Measurements from ENCODE around the gene NR5A2.

NR5A2 gene

GRCh38 chr1:200172311-200172710 is 144.8 kb downstream of the NR5A2 start:
- Histone ChIP-seq H3K4me3 (ENCODE audit: low read length in 2 of 2) (no peak overlapping the region), H3K27ac (ENCODE audit: low read depth in 2 of 2, low read length in 2 of 2) (no peak overlapping the region), H3K4me1 (ENCODE audit: control insufficient read depth in 2 of 2, insufficient read depth in 2 of 2, low read length in 2 of 2) (no peaks in the 10 kb centered on the region), H3K9me3 (ENCODE audit: control insufficient read depth in 2 of 2, low read length in 2 of 2) (no peaks in the 10 kb centered on the region), H3K36me3 (ENCODE audit: control insufficient read depth in 2 of 2, insufficient read depth in 2 of 2, low read length in 2 of 2) (peaks cover 2 to 8% of the 10 kb centered on the region in 2 donors), H3K27me3 (ENCODE audit: control insufficient read depth in 2 of 2, insufficient read depth in 2 of 2, low read length in 2 of 2) (no peaks in the 10 kb centered on the region), H3K9ac (ENCODE audit: low read depth in 1 of 2, low read length in 2 of 2) (no peak overlapping the region)

GRCh38 chr1:200173097-200173618 is 145.6 kb downstream of the NR5A2 start:
- Histone ChIP-seq H3K4me3 (ENCODE audit: low read length in 2 of 2) (no peak overlapping the region), H3K27ac (ENCODE audit: low read depth in 2 of 2, low read length in 2 of 2) (no peak overlapping the region), H3K4me1 (ENCODE audit: control insufficient read depth in 2 of 2, insufficient read depth in 2 of 2, low read length in 2 of 2) (no peaks in the 10 kb centered on the region), H3K36me3 (ENCODE audit: control insufficient read depth in 2 of 2, insufficient read depth in 2 of 2, low read length in 2 of 2) (peaks cover 2 to 8% of the 10 kb centered on the region in 2 donors), H3K27me3 (ENCODE audit: control insufficient read depth in 2 of 2, insufficient read depth in 2 of 2, low read length in 2 of 2) (no peaks in the 10 kb centered on the region), H3K9me3 (ENCODE audit: control insufficient read depth in 2 of 2, low read length in 2 of 2) (no peaks in the 10 kb centered on the region), H3K9ac (ENCODE audit: low read depth in 1 of 2, low read length in 2 of 2) (no peak overlapping the region)

GRCh38 chr1:200174525-200175295 is 147.2 kb downstream of the NR5A2 start:
- Histone ChIP-seq H3K4me1 (ENCODE audit: control insufficient read depth in 2 of 2, insufficient read depth in 2 of 2, low read length in 2 of 2) (no peaks in the 10 kb centered on the region), H3K27ac (ENCODE audit: low read depth in 2 of 2, low read length in 2 of 2) (no peak overlapping the region)

GRCh38 chr1:200176181-200176580 is 148.7 kb downstream of the NR5A2 start:
- H3K4me1 ChIP-seq (ENCODE audit: control insufficient read depth in 2 of 2, insufficient read depth in 2 of 2, low read length in 2 of 2): peaks cover 0 to 2% of the 10 kb centered on the region in 2 donors
- peaks cover 2 to 8% of the 10 kb centered on the region in 2 donors for H3K36me3 ChIP-seq (ENCODE audit: control insufficient read depth in 2 of 2, insufficient read depth in 2 of 2, low read length in 2 of 2)
- no peaks in the 10 kb centered on the region for H3K27me3 ChIP-seq (ENCODE audit: control insufficient read depth in 2 of 2, insufficient read depth in 2 of 2, low read length in 2 of 2)
- H3K4me3 ChIP-seq (ENCODE audit: low read length in 2 of 2): no peak overlapping the region
- no peak overlapping the region for H3K27ac ChIP-seq (ENCODE audit: low read depth in 2 of 2, low read length in 2 of 2)
- no peak overlapping the region for H3K9ac ChIP-seq (ENCODE audit: low read depth in 1 of 2, low read length in 2 of 2)
- no peaks in the 10 kb centered on the region for H3K9me3 ChIP-seq (ENCODE audit: control insufficient read depth in 2 of 2, low read length in 2 of 2)

More at GRCh38 chr1:200174525-200175295, 147.2 kb downstream of the NR5A2 start:
- no peaks in the 10 kb centered on the region for H3K27me3 ChIP-seq (ENCODE audit: control insufficient read depth in 2 of 2, insufficient read depth in 2 of 2, low read length in 2 of 2)
- no peak overlapping the region for H3K9ac ChIP-seq (ENCODE audit: low read depth in 1 of 2, low read length in 2 of 2)
- peaks cover 2 to 8% of the 10 kb centered on the region in 2 donors for H3K36me3 ChIP-seq (ENCODE audit: control insufficient read depth in 2 of 2, insufficient read depth in 2 of 2, low read length in 2 of 2)
- H3K9me3 ChIP-seq (ENCODE audit: control insufficient read depth in 2 of 2, low read length in 2 of 2): no peaks in the 10 kb centered on the region
- H3K4me3 ChIP-seq (ENCODE audit: low read length in 2 of 2): no peak overlapping the region

GRCh38 chr1:200176798-200177197 is 149.3 kb downstream of the NR5A2 start:
- Histone ChIP-seq H3K4me3 (ENCODE audit: low read length in 2 of 2) (no peak overlapping the region), H3K36me3 (ENCODE audit: control insufficient read depth in 2 of 2, insufficient read depth in 2 of 2, low read length in 2 of 2) (peaks cover 2 to 8% of the 10 kb centered on the region in 2 donors), H3K9me3 (ENCODE audit: control insufficient read depth in 2 of 2, low read length in 2 of 2) (no peaks in the 10 kb centered on the region), H3K27ac (ENCODE audit: low read depth in 2 of 2, low read length in 2 of 2) (no peak overlapping the region), H3K9ac (ENCODE audit: low read depth in 1 of 2, low read length in 2 of 2) (no peak overlapping the region), H3K4me1 (ENCODE audit: control insufficient read depth in 2 of 2, insufficient read depth in 2 of 2, low read length in 2 of 2) (peaks cover 0 to 2% of the 10 kb centered on the region in 2 donors), H3K27me3 (ENCODE audit: control insufficient read depth in 2 of 2, insufficient read depth in 2 of 2, low read length in 2 of 2) (no peaks in the 10 kb centered on the region)

GRCh38 chr1:200178340-200178739 is 150.8 kb downstream of the NR5A2 start:
- Histone ChIP-seq H3K4me1 (ENCODE audit: control insufficient read depth in 2 of 2, insufficient read depth in 2 of 2, low read length in 2 of 2) (peaks cover 0 to 2% of the 10 kb centered on the region in 2 donors), H3K9ac (ENCODE audit: low read depth in 1 of 2, low read length in 2 of 2) (no peak overlapping the region), H3K36me3 (ENCODE audit: control insufficient read depth in 2 of 2, insufficient read depth in 2 of 2, low read length in 2 of 2) (peaks cover 2 to 8% of the 10 kb centered on the region in 2 donors), H3K27ac (ENCODE audit: low read depth in 2 of 2, low read length in 2 of 2) (no peak overlapping the region), H3K27me3 (ENCODE audit: control insufficient read depth in 2 of 2, insufficient read depth in 2 of 2, low read length in 2 of 2) (no peaks in the 10 kb centered on the region), H3K4me3 (ENCODE audit: low read length in 2 of 2) (no peak overlapping the region), H3K9me3 (ENCODE audit: control insufficient read depth in 2 of 2, low read length in 2 of 2) (no peaks in the 10 kb centered on the region)

GRCh38 chr1:200179126-200179780 is 151.7 kb downstream of the NR5A2 start:
- Histone ChIP-seq H3K27me3 (ENCODE audit: control insufficient read depth in 2 of 2, insufficient read depth in 2 of 2, low read length in 2 of 2) (no peaks in the 10 kb centered on the region), H3K4me1 (ENCODE audit: control insufficient read depth in 2 of 2, insufficient read depth in 2 of 2, low read length in 2 of 2) (peaks cover 0 to 2% of the 10 kb centered on the region in 2 donors), H3K27ac (ENCODE audit: low read depth in 2 of 2, low read length in 2 of 2) (no peak overlapping the region), H3K9ac (ENCODE audit: low read depth in 1 of 2, low read length in 2 of 2) (no peak overlapping the region), H3K36me3 (ENCODE audit: control insufficient read depth in 2 of 2, insufficient read depth in 2 of 2, low read length in 2 of 2) (peaks cover 2 to 8% of the 10 kb centered on the region in 2 donors), H3K4me3 (ENCODE audit: low read length in 2 of 2) (no peak overlapping the region), H3K9me3 (ENCODE audit: control insufficient read depth in 2 of 2, low read length in 2 of 2) (no peaks in the 10 kb centered on the region)

- no peak overlapping the region for H3K27ac ChIP-seq (ENCODE audit: low read depth in 2 of 2, low read length in 2 of 2)
- peaks cover 0 to 5% of the 10 kb centered on the region in 2 donors for H3K36me3 ChIP-seq (ENCODE audit: control insufficient read depth in 2 of 2, insufficient read depth in 2 of 2, low read length in 2 of 2)
- no peak overlapping the region for H3K4me3 ChIP-seq (ENCODE audit: low read length in 2 of 2)
- H3K9me3 ChIP-seq (ENCODE audit: control insufficient read depth in 2 of 2, low read length in 2 of 2): no peaks in the 10 kb centered on the region
- H3K4me1 ChIP-seq (ENCODE audit: control insufficient read depth in 2 of 2, insufficient read depth in 2 of 2, low read length in 2 of 2): peaks cover 0 to 2% of the 10 kb centered on the region in 2 donors
- H3K27me3 ChIP-seq (ENCODE audit: control insufficient read depth in 2 of 2, insufficient read depth in 2 of 2, low read length in 2 of 2): no peaks in the 10 kb centered on the region
- no peak overlapping the region for H3K9ac ChIP-seq (ENCODE audit: low read depth in 1 of 2, low read length in 2 of 2)
Measured at GRCh38 chr1:200179781-200180160, 152.3 kb downstream of the NR5A2 start.

GRCh38 chr1:200180821-200181220 is 153.3 kb downstream of the NR5A2 start:
- no peak overlapping the region for H3K4me3 ChIP-seq (ENCODE audit: low read length in 2 of 2)
- no peaks in the 10 kb centered on the region for H3K27me3 ChIP-seq (ENCODE audit: control insufficient read depth in 2 of 2, insufficient read depth in 2 of 2, low read length in 2 of 2)
- H3K9me3 ChIP-seq (ENCODE audit: control insufficient read depth in 2 of 2, low read length in 2 of 2): no peaks in the 10 kb centered on the region
- no peak overlapping the region for H3K9ac ChIP-seq (ENCODE audit: low read depth in 1 of 2, low read length in 2 of 2)
- no peaks in the 10 kb centered on the region for H3K36me3 ChIP-seq (ENCODE audit: control insufficient read depth in 2 of 2, insufficient read depth in 2 of 2, low read length in 2 of 2)
- H3K4me1 ChIP-seq (ENCODE audit: control insufficient read depth in 2 of 2, insufficient read depth in 2 of 2, low read length in 2 of 2): peaks cover 0 to 2% of the 10 kb centered on the region in 2 donors
- no peak overlapping the region for H3K27ac ChIP-seq (ENCODE audit: low read depth in 2 of 2, low read length in 2 of 2)

GRCh38 chr1:200181861-200182260 is 154.4 kb downstream of the NR5A2 start:
- Histone ChIP-seq H3K4me3 (ENCODE audit: low read length in 2 of 2) (no peak overlapping the region), H3K4me1 (ENCODE audit: control insufficient read depth in 2 of 2, insufficient read depth in 2 of 2, low read length in 2 of 2) (peaks cover 0 to 2% of the 10 kb centered on the region in 2 donors), H3K9ac (ENCODE audit: low read depth in 1 of 2, low read length in 2 of 2) (no peak overlapping the region), H3K36me3 (ENCODE audit: control insufficient read depth in 2 of 2, insufficient read depth in 2 of 2, low read length in 2 of 2) (no peaks in the 10 kb centered on the region), H3K27me3 (ENCODE audit: control insufficient read depth in 2 of 2, insufficient read depth in 2 of 2, low read length in 2 of 2) (no peaks in the 10 kb centered on the region), H3K9me3 (ENCODE audit: control insufficient read depth in 2 of 2, low read length in 2 of 2) (no peaks in the 10 kb centered on the region), H3K27ac (ENCODE audit: low read depth in 2 of 2, low read length in 2 of 2) (no peak overlapping the region)
